NCI-H2107 (cell line): ENCODE measurements around the gene TAOK1.

Experiments
- DNase-seq: peaks from one replicate; lab custom pipeline; 2025; lab: John Stamatoyannopoulos, UW

Gene TAOK1

GRCh38 chr17:29571486-29571882, 181.3 kb downstream of the TAOK1 start:
- no peak for DNase-seq

DNA sequence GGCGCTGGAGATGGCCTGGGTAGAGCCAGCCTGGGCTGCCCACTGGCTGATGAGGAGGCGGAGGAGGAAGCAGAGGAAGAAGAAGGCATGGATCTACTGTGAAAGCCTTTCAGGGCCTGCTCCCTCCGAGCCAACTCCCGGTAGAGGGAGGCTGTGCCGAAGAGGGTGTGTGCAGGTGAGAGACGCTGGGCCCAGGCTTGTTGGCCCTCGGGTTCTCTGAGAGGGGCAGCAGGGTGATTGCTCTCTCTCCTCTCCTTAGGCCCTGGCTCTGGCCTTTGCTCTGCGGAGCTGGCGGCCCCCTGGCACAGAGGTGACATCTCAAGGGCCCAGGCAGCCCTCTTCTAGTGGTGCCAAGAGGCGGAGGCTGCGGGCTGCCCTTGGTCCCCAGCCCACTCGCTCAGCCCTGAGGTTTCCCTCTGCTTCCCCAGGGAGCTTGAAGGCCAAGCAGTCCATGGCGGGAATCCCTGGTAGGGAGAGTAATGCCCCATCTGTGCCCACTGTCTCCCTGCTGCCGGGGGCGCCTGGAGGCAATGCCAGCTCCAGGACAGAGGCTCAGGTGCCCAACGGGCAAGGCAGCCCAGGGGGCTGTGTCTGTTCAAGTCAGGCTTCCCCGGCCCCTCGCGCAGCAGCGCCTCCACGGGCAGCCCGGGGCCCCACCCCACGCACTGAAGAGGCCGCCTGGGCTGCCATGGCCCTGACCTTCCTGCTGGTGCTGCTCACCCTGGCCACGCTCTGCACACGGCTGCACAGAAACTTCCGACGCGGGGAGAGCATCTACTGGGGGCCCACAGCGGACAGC, 181.9 kb downstream of the TAOK1 start:
- DNase-seq, result no peak

GRCh38 chr17:29572691-29573557, 182.8 kb downstream of the TAOK1 start:
- no peak for DNase-seq

DNA sequence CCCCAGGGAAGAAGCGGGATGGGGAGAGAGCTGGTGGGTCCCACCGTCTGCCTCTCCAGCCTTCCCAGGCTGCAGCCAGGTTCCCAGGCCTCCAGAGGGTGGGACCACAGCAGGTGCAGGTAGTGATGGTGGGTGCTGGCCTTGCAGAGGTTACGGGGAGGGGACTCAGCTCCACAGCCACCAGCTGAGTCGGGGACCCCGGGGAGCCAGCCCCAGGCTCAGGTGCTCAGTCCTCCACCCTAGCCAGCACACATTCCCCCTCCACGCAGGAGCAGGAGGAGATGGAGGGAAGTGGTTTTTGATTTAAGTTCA, 183.4 kb downstream of the TAOK1 start:
- no peak for DNase-seq

- DNase-seq, result no peak
Observed at GRCh38 chr17:29573871-29574731, 183.9 kb downstream of the TAOK1 start.

GRCh38 chr17:29574732-29575510, 184.8 kb downstream of the TAOK1 start:
- DNase-seq, result no peak

GRCh38 chr17:29575511-29576213, 185.5 kb downstream of the TAOK1 start:
- no peak for DNase-seq

DNA sequence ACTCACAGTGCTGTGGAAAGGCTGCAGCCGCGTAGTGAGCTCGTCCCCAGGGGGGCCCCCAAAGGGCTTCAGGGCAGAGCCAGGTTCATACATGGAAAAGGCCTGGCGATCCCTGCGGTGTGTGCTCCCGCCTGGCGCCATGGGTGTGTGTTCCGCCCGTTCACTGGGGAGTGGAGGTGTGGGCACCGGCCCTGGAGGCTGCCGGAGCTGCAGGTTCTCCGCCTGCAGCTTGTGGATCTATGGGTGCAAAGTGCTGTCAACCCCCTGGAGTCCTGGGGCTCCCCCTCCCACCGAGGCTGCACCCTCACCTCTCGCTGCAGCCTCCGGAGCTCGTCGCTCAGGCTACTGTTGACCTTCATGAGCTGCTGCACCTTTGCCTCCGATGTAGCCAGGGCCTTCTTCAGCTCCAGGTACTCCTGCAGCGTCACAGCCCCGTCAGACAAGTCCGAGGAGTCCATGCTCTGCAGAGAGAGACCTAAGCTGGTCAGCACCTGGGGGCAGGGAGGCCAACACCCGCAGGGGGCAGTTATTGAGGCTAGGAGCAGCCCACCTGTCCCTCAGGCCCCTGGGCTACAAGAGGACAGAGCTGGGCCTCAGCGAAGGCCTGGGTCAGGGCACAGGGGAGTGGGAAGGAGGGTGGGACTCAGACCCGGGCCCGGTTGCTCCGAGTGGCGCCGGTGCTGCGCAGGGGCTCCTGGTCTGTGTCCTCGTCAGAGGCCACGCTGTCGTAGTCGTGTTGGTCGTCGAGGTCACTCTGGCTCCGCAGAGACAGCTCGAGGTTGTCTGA, 186.2 kb downstream of the TAOK1 start:
- DNase-seq, result no peak

DNA sequence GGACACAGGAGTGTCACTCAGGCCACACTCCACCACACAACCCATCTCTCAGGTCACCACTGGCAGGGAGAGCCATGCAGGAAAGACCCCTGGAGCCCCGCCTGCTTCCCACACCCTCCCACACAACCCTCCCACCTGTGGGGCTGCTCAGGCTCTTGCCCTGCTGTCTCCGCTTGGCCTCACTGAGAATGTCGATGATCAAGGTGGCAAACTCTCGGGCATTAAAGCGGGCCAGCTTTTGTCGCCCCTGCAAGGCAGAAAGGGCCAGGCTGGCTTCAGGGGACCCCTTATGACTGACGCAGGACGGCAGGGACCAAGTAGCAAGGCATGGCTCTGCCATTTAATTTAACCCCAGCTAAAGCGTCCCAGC, 186.8 kb downstream of the TAOK1 start:
- no peak for DNase-seq

DNA sequence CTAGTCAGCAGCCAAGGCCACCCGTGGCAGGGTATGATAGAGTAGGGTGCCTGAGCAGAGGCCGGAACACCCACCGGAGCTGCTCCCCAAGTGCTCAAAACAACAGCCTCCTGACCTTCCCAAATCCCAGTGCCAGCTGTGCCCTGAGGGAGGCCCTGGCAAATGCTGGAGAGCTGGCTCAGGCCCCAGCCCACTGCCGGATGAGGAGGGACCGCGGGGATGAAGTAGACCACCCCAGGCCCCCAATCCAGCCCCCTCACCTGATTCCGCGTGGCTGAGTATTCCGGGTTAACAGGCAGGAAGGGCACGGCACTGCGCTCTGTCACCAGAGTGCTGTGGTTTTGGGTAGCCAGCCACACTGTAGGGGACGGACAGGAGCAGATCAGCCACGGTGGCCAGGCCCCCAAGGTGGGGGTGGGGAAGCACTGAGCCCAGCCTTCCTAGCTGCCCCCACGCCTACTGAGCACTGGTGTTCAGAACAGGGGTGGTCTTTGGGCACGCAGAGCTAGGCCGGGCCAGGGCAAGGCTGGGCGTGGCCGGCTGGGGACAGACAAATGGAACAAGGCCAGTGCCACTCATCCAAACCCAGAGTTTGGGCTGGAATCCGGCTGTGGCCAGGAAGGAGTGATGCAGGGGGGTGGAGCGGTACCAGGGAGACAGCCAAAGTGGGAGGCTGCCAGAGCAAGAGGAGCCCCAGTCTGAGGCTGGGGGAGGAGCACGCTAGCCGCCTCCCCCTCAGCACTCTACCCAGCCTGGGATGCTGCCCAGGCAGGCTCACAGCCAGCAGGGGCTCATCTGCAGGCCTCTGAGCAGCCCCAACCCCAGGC, 187.4 kb downstream of the TAOK1 start:
- no peak for DNase-seq

GRCh38 chr17:29578626-29579485, 188.7 kb downstream of the TAOK1 start:
- DNase-seq, result no peak

DNA sequence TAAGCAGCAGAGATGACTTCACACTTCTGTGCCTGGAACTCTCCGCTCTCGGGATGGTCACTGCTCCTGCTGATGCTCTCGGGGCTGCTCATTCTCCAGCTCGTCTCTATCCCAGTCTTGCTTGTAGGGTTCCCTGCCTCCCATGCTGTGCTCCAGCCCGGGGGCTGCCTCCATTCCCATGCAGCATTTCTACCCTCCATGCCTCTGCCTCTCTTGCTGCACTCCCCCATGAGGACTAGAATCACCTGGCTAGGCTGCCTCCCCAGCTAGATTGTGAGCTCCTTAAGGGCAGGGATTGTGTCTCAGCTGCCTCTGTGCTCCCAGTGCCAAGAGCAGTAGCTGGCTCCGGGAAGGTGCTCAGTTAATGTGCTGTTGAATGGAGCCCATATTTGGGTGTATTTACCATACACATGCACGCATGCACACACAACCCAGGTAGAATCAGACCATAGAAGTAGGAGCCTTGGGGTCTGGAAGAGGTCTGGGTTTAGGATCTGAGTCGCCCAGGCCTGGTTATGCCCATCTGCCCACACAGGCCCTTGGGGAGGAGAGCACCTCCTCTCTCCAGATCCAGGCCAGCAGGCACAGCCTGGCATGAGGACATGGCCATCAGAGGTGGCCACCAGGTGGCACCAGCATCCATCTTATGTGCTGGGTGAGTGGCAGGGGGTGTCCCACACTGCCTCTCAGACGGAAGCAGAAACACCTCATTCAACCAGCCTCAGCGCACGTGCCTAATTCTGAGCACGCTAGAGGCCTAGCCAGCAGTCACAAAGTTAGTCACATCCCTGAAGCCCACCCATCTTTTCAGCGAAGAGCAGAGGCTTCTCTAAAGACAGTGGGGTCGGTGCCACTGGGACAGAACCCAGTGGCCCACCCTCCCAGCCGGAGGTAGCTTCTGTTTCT, 190.0 kb downstream of the TAOK1 start:
- peak; percentile 80 for DNase-seq

DNA sequence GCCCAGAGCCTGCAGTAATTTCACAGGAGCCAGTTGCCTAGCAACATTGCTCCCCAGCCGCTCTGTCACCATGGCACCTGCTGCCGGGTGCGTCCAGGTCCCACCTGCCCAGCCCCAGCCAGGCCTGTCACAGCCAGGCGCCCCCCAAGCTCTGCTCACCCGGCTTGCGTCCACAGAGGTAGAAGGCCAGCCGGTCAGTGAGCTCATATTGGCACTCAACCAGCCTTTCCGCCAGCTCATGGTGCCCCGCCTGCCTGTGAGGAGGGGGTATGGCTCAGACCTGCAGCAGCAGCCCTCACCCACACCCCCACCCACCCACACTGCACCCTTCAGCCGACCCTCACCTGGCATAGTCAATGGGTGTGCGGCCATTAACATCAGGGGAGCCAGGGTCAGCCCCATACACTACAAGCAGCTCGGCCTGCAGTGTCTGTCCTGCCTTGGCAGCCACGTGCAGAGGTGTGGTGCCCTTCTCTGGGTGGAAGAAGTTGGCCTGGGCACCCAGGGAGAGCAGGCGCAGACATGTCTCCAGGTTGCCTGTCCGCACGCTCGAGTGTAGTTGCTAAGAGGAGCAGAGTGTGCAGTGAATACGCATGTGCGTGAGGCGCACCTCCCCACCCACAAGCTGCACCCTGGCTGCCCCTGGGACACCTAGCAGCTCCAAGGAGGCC, 191.6 kb downstream of the TAOK1 start:
- no peak for DNase-seq

- no peak for DNase-seq
Observed at GRCh38 chr17:29582254-29582765, 192.1 kb downstream of the TAOK1 start.

DNA sequence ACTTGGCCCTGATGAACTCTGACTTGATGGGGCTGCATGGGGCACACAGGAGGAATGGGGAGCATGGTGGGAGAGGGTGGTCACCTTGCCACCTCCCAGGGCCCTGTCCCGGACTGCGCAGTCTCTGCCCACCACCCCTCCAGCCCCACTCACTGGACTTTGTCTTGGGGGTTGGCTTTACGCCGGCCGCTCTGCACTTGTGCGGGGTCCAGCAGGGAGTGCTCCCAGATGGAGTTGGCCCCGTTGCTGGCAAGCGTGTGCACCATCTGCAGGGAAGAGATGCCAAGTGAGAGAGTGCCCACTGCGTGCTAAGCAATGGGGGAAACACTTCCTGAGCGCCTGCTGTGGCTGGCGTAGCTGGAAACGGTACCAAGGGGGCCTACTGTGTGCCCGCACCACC, 192.6 kb downstream of the TAOK1 start:
- no peak for DNase-seq
